Ovary (tissue), 9 donors: ENCODE measurements around the gene STOML2. TPM values are rescaled to one million over a fixed set of nuclear protein-coding genes. Genes with fewer than 3 reads are reported as not detected.

ENCODE experiments used
- DNase-seq, 5 donors: peaks; one replicate each; pipeline ENCODE4 v3.0.0-alpha.2; 2019 to 2020
- H3K27ac ChIP-seq, 2 donors: fragments of 200-600 bp; one replicate each; pipeline versions ENCODE4 v1.5.1 to v1.8.0; 2019 to 2022
- H3K27me3 ChIP-seq: fragments of 200-600 bp; one replicate; pipeline ENCODE4 v1.8.0; 2022
- H3K36me3 ChIP-seq: fragments of 200-600 bp; sonication (generic); one replicate; pipeline ENCODE4 v1.5.1; 2019
- H3K4me1 ChIP-seq: one replicate; pipeline ENCODE4 v1.8.1; 2013; ENCODE audit warnings: mild to moderate bottlenecking, moderate library complexity; ENCODE audit not compliant: insufficient read depth
- H3K4me3 ChIP-seq: fragments of 200-600 bp; sonication (generic); one replicate; pipeline ENCODE4 v1.5.1; 2017
- H3K9me3 ChIP-seq, 2 donors: fragments of 200-600 bp in 1 of 2; sonication (generic) in 1 of 2; one replicate each; pipeline versions ENCODE4 v1.5.1 to v1.8.1; 2013 to 2019; ENCODE audit warnings: mild to moderate bottlenecking in 1 of 2, moderate library complexity in 1 of 2
- EP300 ChIP-seq: sonication (generic); formaldehyde crosslinking; IDR thresholded peaks from one replicate; pipeline ENCODE4 v1.6.1; 2017; ENCODE audit warnings: antibody characterized with exemption
- POLR2A ChIP-seq: fragments of 450-650 bp; IDR thresholded peaks from one replicate; pipeline ENCODE4 v1.6.1; 2017; ENCODE audit warnings: antibody characterized with exemption, mild to moderate bottlenecking, moderate library complexity
- WGBS, 3 donors: extraction: QIAGEN DNeasy Blood & Tissue Kit in 1 of 3; methylation state at CpG; one replicate each; pipeline versions ENCODE4 v1.1.5 to v1.1.7; 2013 to 2017; 5-methylcytosine and 5-hydroxymethylcytosine counted together
- intact Hi-C, 4 donors: fragments of 100-400 bp; cut with DNase I; formaldehyde crosslinking; loops; one replicate each; pipeline versions ENCODE4 v1.11.0 to v1.15.1; 2022 to 2023
- polyA plus RNA-seq, 2 donors: library from polyadenylated mRNA; stranded (reverse); fragments of 200-250 nt in 1 of 2; fragments of 350-450 nt in 1 of 2; fragmentation: Illumina TruSeq in 1 of 2; extraction: RNeasy Lipid Tissue Mini Kit (QIAGEN cat#74804) in 1 of 2; gene quantifications; one replicate each; pipeline ENCODE4 v1.2.3, GENCODE V29; 2013 to 2014
- total RNA-seq, 7 donors: library from RNA; depleted of rRNA in 2 of 7; stranded (reverse); fragments of >200 nt in 2 of 7; fragmentation: NEBNext Ultra II Directional in 3 of 7; extraction: Animal tissue kit (Norgen Biotek cat#: 25700) in 3 of 7; gene quantifications; one replicate each; pipeline versions ENCODE4 v1.1.0 to v1.2.4, GENCODE V29; 2016 to 2023
- TF ChIP-seq, protein P1 (sequence below), 3 donors: fragments of 450-650 bp in 2 of 3; fragments of 200-600 bp in 1 of 3; IDR thresholded peaks; one replicate each; pipeline versions ENCODE4 v1.5.1 to v1.8.0; 2016 to 2022; ENCODE audit warnings: antibody characterized with exemption in 3 of 3, mild to moderate bottlenecking in 1 of 3
- donor health status: DM: no; HTN: no; CAD: no; lungs with moderate emphysema.
- donor health status: DM: no; HTN: no; CAD: no.
- donor health status: Bipolar disorder and iron deficiency.
- donor health status: DM: yes; HTN: yes; CAD: no.
- donor health status: DM: no; HTN: no; CAD: no.
- donor health status: DM: yes; HTN: yes; CAD: no.

The STOML2 gene
- total and polyA plus RNA-seq, 9 donors, result 70.1 to 97.7 (median 82.0) TPM

DNA sequence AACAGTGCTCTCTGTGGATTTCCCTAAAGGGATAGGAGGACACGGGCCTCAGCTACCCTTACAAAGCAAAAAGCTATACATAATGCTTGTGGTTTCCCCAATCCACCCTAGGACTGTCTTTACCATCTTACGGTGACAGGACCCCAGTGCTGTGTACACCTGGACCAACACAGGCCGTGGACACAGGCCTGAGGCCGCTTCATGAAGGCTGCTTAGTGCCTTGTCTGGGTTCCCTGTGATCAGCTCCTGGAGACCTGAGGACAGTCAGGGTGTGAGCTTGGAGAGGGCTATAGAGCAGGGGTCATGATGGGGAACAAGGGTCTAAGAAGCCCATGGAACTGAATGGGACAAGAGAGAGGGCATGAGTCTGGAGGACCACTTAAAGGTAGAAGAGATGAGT, 26.1 kb downstream of the STOML2 start:
- H3K4me3 ChIP-seq, result no peak overlapping the region
- 88 to 93% (median 89%) methylated on average over 4 of the region's 4 CpGs for WGBS, 3 donors
- peaks cover 10% of the 10 kb centered on the region for H3K4me1 ChIP-seq
- H3K36me3 ChIP-seq, result no peaks in the 10 kb centered on the region
- H3K9me3 ChIP-seq, result no peaks in the 10 kb centered on the region
- DNase-seq, result no peak
- H3K27me3 ChIP-seq, result no peaks in the 10 kb centered on the region
- intact Hi-C loops, result loop anchor here in 1 of 4 donors (10.0 kb wide), 1 partner anchor 82 kb away; no protein-coding TSS in a partner anchor
- no peak overlapping the region for H3K27ac ChIP-seq
- TF ChIP-seq, protein P1, sequence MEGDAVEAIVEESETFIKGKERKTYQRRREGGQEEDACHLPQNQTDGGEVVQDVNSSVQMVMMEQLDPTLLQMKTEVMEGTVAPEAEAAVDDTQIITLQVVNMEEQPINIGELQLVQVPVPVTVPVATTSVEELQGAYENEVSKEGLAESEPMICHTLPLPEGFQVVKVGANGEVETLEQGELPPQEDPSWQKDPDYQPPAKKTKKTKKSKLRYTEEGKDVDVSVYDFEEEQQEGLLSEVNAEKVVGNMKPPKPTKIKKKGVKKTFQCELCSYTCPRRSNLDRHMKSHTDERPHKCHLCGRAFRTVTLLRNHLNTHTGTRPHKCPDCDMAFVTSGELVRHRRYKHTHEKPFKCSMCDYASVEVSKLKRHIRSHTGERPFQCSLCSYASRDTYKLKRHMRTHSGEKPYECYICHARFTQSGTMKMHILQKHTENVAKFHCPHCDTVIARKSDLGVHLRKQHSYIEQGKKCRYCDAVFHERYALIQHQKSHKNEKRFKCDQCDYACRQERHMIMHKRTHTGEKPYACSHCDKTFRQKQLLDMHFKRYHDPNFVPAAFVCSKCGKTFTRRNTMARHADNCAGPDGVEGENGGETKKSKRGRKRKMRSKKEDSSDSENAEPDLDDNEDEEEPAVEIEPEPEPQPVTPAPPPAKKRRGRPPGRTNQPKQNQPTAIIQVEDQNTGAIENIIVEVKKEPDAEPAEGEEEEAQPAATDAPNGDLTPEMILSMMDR (IDR thresholded peaks at IDR 0.05), result no peak
- TF ChIP-seq EP300, result no peak
- TF ChIP-seq POLR2A, result no peak

GRCh38 chr9:35075358-35075757, 27.6 kb downstream of the STOML2 start:
- H3K27me3 ChIP-seq, result no peaks in the 10 kb centered on the region
- H3K4me1 ChIP-seq, result peaks cover 12% of the 10 kb centered on the region
- intact Hi-C loops, result loop anchor here in 1 of 4 donors (10.0 kb wide), 1 partner anchor 81 kb away; no protein-coding TSS in a partner anchor
- no peak for DNase-seq
- no peak for TF ChIP-seq EP300
- TF ChIP-seq, protein P1 (IDR thresholded peaks at IDR 0.05), result no peak
- TF ChIP-seq POLR2A, result no peak
- H3K27ac ChIP-seq, result no peak overlapping the region
- no peak overlapping the region for H3K4me3 ChIP-seq
- H3K9me3 ChIP-seq, result no peaks in the 10 kb centered on the region
- H3K36me3 ChIP-seq, result no peaks in the 10 kb centered on the region
- WGBS, 3 donors, result 91 to 95% (median 94%) methylated on average over 4 of the region's 4 CpGs

DNA sequence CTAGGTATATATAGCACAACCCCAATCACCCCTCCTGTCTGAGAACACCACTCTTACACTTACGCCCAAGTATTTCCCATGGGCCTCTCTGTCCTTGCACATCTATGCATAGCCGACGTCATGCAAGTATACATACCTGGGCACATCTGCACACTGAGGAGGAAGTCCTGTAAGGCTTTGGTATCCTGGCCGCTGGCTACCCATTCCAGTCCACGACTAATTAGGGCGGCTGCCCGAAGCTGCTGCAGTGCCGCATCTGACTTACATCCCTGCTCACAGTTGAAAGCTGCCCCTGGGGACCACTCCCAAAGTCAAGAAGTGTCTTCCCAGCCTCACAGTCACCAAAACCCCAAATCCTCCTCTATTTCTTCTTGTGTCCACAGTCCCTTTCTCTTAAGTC, 28.1 kb downstream of the STOML2 start:
- Histone ChIP-seq H3K4me3 (no peak overlapping the region), H3K27me3 (no peaks in the 10 kb centered on the region), H3K4me1 (peaks cover 16% of the 10 kb centered on the region), H3K36me3 (no peaks in the 10 kb centered on the region), H3K9me3 (no peaks in the 10 kb centered on the region), H3K27ac (no peak overlapping the region)
- WGBS, 3 donors, result 91 to 95% (median 93%) methylated on average over 8 of the region's 8 CpGs
- intact Hi-C loops, result loop anchor here in 2 of 4 donors (5.0 to 10.0 kb wide), 3 partner anchors 38 to 80 kb away; no protein-coding TSS in a partner anchor
- TF ChIP-seq, protein P1 (IDR thresholded peaks at IDR 0.05), result no peak
- TF ChIP-seq POLR2A (no peak), EP300 (no peak)
- DNase-seq, result no peak

- peaks cover 14% of the 10 kb centered on the region for H3K4me1 ChIP-seq
- no peaks in the 10 kb centered on the region for H3K36me3 ChIP-seq
- H3K9me3 ChIP-seq, result no peaks in the 10 kb centered on the region
- no peak overlapping the region for H3K4me3 ChIP-seq
- DNase-seq, result no peak
- TF ChIP-seq POLR2A, result no peak
- no peak for TF ChIP-seq EP300
- TF ChIP-seq, protein P1 (IDR thresholded peaks at IDR 0.05), result no peak
- WGBS, 3 donors, result 94 to 96% (median 95%) methylated on average over 6 of the region's 6 CpGs
- H3K27ac ChIP-seq, result no peak overlapping the region
- H3K27me3 ChIP-seq, result no peaks in the 10 kb centered on the region
- intact Hi-C loops, result loop anchor here in 2 of 4 donors (5.0 to 10.0 kb wide), 3 partner anchors 38 to 79 kb away; no protein-coding TSS in a partner anchor
Measured at GRCh38 chr9:35074141-35074540, 28.8 kb downstream of the STOML2 start.
